ENCODE data around the gene ELMO1.

DNA sequence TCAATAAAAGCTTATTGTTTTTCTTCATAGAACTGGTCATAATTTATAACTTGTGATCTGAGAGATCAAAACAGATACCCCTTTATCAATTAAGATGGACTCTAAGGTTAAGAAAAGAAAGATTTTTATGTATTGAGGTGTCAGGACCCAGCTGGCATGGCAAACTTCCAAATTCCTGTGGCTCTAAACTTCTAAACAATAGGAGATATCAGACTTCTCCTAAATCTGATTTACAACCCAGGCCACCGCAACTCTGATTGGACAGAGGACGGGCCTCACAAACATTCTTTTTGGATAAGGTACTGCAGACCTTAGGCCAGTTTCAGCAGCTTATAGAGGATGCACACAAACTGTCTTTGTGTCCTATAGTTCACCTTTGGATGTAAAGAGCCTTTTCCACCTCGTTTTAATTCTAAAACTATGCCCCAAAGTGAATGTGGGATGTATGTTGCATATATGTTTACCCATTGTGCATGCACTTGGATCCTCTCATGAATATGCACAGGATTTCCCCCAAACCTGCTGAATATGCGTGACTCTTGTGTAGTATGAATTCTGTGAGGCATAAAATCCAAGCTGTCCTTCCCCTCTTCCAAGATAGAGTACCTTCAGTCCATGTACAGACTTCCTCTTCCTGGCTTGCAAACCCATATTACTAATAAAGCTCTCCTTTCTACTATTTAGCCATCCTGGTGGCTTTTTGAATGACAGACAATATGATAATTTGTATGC, 69.0 kb downstream of the ELMO1 start:
- TF ChIP-seq, protein P1, sequence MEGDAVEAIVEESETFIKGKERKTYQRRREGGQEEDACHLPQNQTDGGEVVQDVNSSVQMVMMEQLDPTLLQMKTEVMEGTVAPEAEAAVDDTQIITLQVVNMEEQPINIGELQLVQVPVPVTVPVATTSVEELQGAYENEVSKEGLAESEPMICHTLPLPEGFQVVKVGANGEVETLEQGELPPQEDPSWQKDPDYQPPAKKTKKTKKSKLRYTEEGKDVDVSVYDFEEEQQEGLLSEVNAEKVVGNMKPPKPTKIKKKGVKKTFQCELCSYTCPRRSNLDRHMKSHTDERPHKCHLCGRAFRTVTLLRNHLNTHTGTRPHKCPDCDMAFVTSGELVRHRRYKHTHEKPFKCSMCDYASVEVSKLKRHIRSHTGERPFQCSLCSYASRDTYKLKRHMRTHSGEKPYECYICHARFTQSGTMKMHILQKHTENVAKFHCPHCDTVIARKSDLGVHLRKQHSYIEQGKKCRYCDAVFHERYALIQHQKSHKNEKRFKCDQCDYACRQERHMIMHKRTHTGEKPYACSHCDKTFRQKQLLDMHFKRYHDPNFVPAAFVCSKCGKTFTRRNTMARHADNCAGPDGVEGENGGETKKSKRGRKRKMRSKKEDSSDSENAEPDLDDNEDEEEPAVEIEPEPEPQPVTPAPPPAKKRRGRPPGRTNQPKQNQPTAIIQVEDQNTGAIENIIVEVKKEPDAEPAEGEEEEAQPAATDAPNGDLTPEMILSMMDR (IDR thresholded peaks at IDR 0.05; ENCODE audit: low read depth, low read length), result no peak
- TF ChIP-seq, protein P2, sequence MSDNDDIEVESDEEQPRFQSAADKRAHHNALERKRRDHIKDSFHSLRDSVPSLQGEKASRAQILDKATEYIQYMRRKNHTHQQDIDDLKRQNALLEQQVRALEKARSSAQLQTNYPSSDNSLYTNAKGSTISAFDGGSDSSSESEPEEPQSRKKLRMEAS (IDR thresholded peaks at IDR 0.05; ENCODE audit: low read depth, low read length), result no peak

All from NB4 (cell line).